ENCODE measurements around the gene ACIN1. TPM values are rescaled to one million over a fixed set of nuclear protein-coding genes. Genes with fewer than 3 reads are reported as not detected.

The ACIN1 gene
- total and polyA plus RNA-seq, 2 of the 13 experiments (the other 11 are each of a cell fraction or from before 2014, with no cell fraction given): 165 to 183 TPM

DNA sequence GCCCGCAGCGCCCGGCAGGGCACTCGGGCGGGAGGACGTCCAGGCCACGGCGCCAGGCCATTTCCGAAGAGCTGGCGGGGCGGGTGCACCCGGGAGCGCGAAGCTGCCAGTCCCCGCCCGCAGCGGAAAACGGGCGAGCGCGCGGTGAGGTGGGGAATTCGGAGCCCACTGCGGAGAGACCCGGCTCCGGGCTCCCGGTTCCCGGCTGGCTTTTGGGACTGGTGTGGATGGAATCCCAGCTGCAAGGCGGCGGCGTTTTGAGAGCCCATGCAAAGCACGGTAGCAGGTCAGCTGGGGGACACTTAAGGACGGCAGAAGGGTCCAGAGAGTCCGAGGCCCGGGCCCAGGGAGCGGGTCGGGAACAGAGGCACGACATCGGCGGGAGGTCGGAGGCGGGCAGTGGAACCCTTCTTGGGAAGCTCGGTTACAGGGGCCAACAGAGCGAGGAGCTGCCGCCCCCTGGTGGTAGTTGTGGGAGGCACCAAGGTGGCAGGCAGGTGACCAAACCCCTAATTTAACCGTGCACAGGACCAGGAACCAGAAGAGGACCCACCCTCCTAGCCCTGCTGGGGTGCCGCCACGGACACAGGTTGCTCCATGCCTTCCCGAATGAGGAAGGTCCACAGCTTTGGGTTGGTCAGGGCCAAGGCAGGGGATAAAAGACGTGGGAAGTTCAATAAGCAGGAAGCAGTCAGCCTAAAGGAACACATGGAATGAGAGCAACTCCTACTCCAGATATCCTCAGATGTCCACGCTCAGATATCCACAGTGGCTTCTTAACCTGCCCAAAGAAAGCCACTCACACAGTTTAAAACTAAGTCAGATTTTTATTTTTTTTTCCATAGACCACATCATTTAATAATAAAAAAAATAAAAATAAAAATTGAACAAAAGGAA is 36.9 kb downstream of the ACIN1 start (continued):
- TF ChIP-seq, protein P1, sequence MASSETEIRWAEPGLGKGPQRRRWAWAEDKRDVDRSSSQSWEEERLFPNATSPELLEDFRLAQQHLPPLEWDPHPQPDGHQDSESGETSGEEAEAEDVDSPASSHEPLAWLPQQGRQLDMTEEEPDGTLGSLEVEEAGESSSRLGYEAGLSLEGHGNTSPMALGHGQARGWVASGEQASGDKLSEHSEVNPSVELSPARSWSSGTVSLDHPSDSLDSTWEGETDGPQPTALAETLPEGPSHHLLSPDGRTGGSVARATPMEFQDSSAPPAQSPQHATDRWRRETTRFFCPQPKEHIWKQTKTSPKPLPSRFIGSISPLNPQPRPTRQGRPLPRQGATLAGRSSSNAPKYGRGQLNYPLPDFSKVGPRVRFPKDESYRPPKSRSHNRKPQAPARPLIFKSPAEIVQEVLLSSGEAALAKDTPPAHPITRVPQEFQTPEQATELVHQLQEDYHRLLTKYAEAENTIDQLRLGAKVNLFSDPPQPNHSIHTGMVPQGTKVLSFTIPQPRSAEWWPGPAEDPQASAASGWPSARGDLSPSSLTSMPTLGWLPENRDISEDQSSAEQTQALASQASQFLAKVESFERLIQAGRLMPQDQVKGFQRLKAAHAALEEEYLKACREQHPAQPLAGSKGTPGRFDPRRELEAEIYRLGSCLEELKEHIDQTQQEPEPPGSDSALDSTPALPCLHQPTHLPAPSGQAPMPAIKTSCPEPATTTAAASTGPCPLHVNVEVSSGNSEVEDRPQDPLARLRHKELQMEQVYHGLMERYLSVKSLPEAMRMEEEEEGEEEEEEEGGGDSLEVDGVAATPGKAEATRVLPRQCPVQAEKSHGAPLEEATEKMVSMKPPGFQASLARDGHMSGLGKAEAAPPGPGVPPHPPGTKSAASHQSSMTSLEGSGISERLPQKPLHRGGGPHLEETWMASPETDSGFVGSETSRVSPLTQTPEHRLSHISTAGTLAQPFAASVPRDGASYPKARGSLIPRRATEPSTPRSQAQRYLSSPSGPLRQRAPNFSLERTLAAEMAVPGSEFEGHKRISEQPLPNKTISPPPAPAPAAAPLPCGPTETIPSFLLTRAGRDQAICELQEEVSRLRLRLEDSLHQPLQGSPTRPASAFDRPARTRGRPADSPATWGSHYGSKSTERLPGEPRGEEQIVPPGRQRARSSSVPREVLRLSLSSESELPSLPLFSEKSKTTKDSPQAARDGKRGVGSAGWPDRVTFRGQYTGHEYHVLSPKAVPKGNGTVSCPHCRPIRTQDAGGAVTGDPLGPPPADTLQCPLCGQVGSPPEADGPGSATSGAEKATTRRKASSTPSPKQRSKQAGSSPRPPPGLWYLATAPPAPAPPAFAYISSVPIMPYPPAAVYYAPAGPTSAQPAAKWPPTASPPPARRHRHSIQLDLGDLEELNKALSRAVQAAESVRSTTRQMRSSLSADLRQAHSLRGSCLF (CRISPR knock-in tag; IDR thresholded peaks at IDR 0.05; ENCODE audit: borderline replicate concordance): no peak
- TF ChIP-seq MLX (CRISPR knock-in tag; IDR thresholded peaks at IDR 0.05): no peak
- no peak for TF ChIP-seq FOXA1 (IDR thresholded peaks at IDR 0.05)
- TF ChIP-seq FOXA1 (CRISPR knock-in tag; IDR thresholded peaks at IDR 0.05): no peak
- no peak for TF ChIP-seq HCFC1 (IDR thresholded peaks at IDR 0.05; ENCODE audit: low read depth, low read length)
- peak; percentile 66 for TF ChIP-seq IKZF4 (CRISPR knock-in tag; IDR thresholded peaks at IDR 0.05; ENCODE audit: borderline replicate concordance, low read depth, not compliant biosample characterization)
- no peak; the same call in none of the 2 replicates for TF ChIP-seq ZNF564 (CRISPR knock-in tag; IDR thresholded peaks at IDR 0.05)
- TF ChIP-seq GABPA (IDR thresholded peaks at IDR 0.05; ENCODE audit: low read depth, low read length): no peak
- no peak for TF ChIP-seq GABPA (CRISPR knock-in tag; IDR thresholded peaks at IDR 0.05; ENCODE audit: low read depth)
- TF ChIP-seq THAP11 (CRISPR knock-in tag; IDR thresholded peaks at IDR 0.05): 0 out of 2 replicates have a peak, but pooled peaks have one; percentile 45
- no peak; the same call in 1 of the 2 replicates for TF ChIP-seq ZNF746 (CRISPR knock-in tag; IDR thresholded peaks at IDR 0.05)
- TF ChIP-seq ZNF749 (CRISPR knock-in tag; IDR thresholded peaks at IDR 0.05; ENCODE audit: borderline replicate concordance): peak; percentile 78; the same call in 1 of the 2 replicates
- TF ChIP-seq TCF7 (IDR thresholded peaks at IDR 0.05; ENCODE audit: low read depth): no peak
- TF ChIP-seq U2AF2 (IDR thresholded peaks at IDR 0.05; ENCODE audit: low read depth, low read length): no peak
- peak; percentile 92 for TF ChIP-seq ARID2 (CRISPR knock-in tag; IDR thresholded peaks at IDR 0.05; ENCODE audit: borderline replicate concordance)
- TF ChIP-seq ZMAT3 (CRISPR knock-in tag; conservative IDR thresholded peaks at IDR 0.05): peak; percentile 75; the same call in 1 of the 2 replicates
- peak; percentile 70; the same call in 1 of the 2 replicates for TF ChIP-seq PCBP1 (IDR thresholded peaks at IDR 0.05; ENCODE audit: borderline replicate concordance, low read depth, low read length)
- TF ChIP-seq ZNF546 (CRISPR knock-in tag; conservative IDR thresholded peaks at IDR 0.05): no peak; the same call in 1 of the 2 replicates
- TF ChIP-seq, protein P2, sequence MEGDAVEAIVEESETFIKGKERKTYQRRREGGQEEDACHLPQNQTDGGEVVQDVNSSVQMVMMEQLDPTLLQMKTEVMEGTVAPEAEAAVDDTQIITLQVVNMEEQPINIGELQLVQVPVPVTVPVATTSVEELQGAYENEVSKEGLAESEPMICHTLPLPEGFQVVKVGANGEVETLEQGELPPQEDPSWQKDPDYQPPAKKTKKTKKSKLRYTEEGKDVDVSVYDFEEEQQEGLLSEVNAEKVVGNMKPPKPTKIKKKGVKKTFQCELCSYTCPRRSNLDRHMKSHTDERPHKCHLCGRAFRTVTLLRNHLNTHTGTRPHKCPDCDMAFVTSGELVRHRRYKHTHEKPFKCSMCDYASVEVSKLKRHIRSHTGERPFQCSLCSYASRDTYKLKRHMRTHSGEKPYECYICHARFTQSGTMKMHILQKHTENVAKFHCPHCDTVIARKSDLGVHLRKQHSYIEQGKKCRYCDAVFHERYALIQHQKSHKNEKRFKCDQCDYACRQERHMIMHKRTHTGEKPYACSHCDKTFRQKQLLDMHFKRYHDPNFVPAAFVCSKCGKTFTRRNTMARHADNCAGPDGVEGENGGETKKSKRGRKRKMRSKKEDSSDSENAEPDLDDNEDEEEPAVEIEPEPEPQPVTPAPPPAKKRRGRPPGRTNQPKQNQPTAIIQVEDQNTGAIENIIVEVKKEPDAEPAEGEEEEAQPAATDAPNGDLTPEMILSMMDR (CRISPR knock-in tag; IDR thresholded peaks at IDR 0.05): peak; percentile 100
- TF ChIP-seq RFXANK (CRISPR knock-in tag; IDR thresholded peaks at IDR 0.05): peak; percentile 73; the same call in 1 of the 2 replicates
- TF ChIP-seq REXO4 (CRISPR knock-in tag; IDR thresholded peaks at IDR 0.05; ENCODE audit: borderline replicate concordance): no peak
- TF ChIP-seq SP1 (IDR thresholded peaks at IDR 0.05): no peak
- TF ChIP-seq SP1 (CRISPR knock-in tag; IDR thresholded peaks at IDR 0.05): peak; percentile 60
- peak; percentile 86; the same call in 1 of the 2 replicates for TF ChIP-seq SIN3A (IDR thresholded peaks at IDR 0.05; ENCODE audit: borderline replicate concordance, low read depth, low read length)
- 0 out of 2 replicates have a peak, but pooled peaks have one; percentile 24 for TF ChIP-seq ZNF24 (IDR thresholded peaks at IDR 0.05)

Measured in HepG2 (cell line).